Endodermal cell (in vitro differentiated cells): ENCODE results near the gene RRM2. TPM values are rescaled to one million over a fixed set of nuclear protein-coding genes. Genes with fewer than 3 reads are reported as not detected.
"Not testable (repeated sequence)": the region's sequence is repeated elsewhere in the genome, so short reads cannot be mapped to it uniquely, and the experiment has no call there.

ENCODE experiments used
- DNase-seq: peaks from one replicate; pipeline ENCODE4 v3.0.0-alpha.2; 2017
- H3K27ac ChIP-seq: 2 replicates; pipeline ENCODE4 v1.5.1; 2013; ENCODE audit warnings: mild to moderate bottlenecking, low read depth, low read length, moderate library complexity
- H3K27me3 ChIP-seq: 2 replicates; pipeline ENCODE4 v1.6.1; 2013; ENCODE audit warnings: mild to moderate bottlenecking, low read length, moderate library complexity; ENCODE audit not compliant: insufficient read depth, control insufficient read depth, poor library complexity, severe bottlenecking
- H3K36me3 ChIP-seq: 2 replicates; pipeline ENCODE4 v1.7.0; 2013; ENCODE audit warnings: mild to moderate bottlenecking, low read length, moderate library complexity; ENCODE audit not compliant: control insufficient read depth, insufficient read depth
- H3K4me1 ChIP-seq: one replicate; pipeline ENCODE4 v1.7.0; 2013; ENCODE audit warnings: low read length; ENCODE audit not compliant: control insufficient read depth, insufficient read depth
- H3K4me3 ChIP-seq: 2 replicates; pipeline ENCODE4 v1.5.1; 2013; ENCODE audit warnings: mild to moderate bottlenecking, low read length, moderate library complexity
- H3K9ac ChIP-seq: 2 replicates; pipeline ENCODE4 v1.6.1; 2013; ENCODE audit warnings: mild to moderate bottlenecking, low read length, moderate library complexity; ENCODE audit not compliant: poor library complexity, severe bottlenecking; ENCODE audit errors: extremely low read depth
- H3K9me3 ChIP-seq: 2 replicates; pipeline ENCODE4 v1.6.1; 2013; ENCODE audit warnings: mild to moderate bottlenecking, low read length, moderate library complexity; ENCODE audit not compliant: control insufficient read depth
- H3K27ac Mint-ChIP-seq: 2 replicates; pipeline ENCODE4 v1.8.0; 2020; ENCODE audit warnings: mixed read lengths
- H3K27me3 Mint-ChIP-seq: 2 replicates; pipeline ENCODE4 v1.8.0; 2021; ENCODE audit warnings: mild to moderate bottlenecking, mixed read lengths; ENCODE audit not compliant: insufficient read depth
- H3K36me3 Mint-ChIP-seq: 2 replicates; pipeline ENCODE4 v1.8.0; 2020; ENCODE audit warnings: low read depth, mixed read lengths
- H3K4me1 Mint-ChIP-seq: 2 replicates; pipeline ENCODE4 v1.8.0; 2020; ENCODE audit warnings: mixed read lengths
- H3K4me3 Mint-ChIP-seq: 2 replicates; pipeline ENCODE4 v1.8.0; 2020; ENCODE audit warnings: mild to moderate bottlenecking, moderate library complexity, mixed read lengths
- H3K9me3 Mint-ChIP-seq: 2 replicates; pipeline ENCODE4 v1.8.0; 2020; ENCODE audit warnings: mild to moderate bottlenecking, mixed read lengths
- WGBS, 2 experiments: methylation state at CpG; one replicate each; pipeline versions ENCODE4 v1.1.5 to v1.1.7; 2013; ENCODE audit warnings: missing lambda C conversion rate in 2 of 2, mixed read lengths in 1 of 2; ENCODE audit not compliant: insufficient coverage in 1 of 2, insufficient read length in 1 of 2; 5-methylcytosine and 5-hydroxymethylcytosine counted together
- total RNA-seq, 2 donors: library from RNA; stranded (reverse); fragmentation: NEBNext Ultra II Directional in 1 of 2; extraction: Animal tissue kit (Norgen Biotek cat#: 25700) in 1 of 2; gene quantifications; 2 replicates in 1 of 2; 3 replicates in 1 of 2; pipeline ENCODE4 v1.2.1, GENCODE V29; 2021
- TF ChIP-seq, protein P1 (sequence below): fragments of 200-600 bp; sonication (generic); conservative IDR thresholded peaks from 2 replicates; pipeline ENCODE4 v1.5.0; 2021; ENCODE audit warnings: antibody characterized with exemption, mild to moderate bottlenecking

RRM2 gene
- total RNA-seq, 2 donors from 2014 or later = 142 to 157 TPM

DNA sequence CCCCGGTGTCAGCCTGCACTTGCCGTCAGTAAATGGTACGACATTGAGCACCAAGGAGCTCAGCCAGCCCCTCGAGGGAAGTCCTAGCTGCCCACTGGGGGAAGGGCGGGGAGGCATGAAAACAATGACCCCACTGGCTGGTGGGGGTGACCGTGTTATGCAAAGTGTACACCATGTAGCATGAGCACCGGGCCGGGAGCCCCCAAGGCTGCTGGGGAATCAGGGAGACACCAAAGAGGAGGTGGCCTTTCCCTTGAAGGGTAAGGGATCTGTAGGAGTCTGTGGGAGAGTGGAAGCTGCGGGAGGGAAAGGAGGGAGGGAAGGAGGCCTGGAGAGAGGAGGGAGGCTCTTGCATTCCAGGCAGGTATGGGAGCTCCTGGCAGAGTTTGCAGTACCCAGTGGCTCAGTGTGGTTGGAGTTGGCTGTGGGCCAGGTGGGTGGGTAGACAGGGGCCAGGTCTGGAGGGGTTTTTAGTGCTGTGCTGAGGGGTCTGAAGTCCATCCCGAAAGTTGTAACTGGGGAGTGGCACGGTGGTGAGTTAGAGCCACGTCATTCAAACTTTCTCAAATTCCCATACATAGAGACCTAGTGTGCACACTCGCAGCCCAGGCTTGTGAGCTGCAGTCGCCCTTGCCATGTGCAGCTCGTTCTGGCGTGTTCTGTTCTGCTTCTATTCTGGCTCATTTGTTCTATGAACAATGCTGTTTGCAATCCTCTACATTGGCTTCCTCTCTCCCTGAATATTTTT lies 22.4 kb downstream of the RRM2 start:
- Histone ChIP-seq H3K27ac (no peak overlapping the region), H3K9ac (no peak overlapping the region), H3K4me3 (no peak overlapping the region), H3K27me3 (no peaks in the 10 kb centered on the region), H3K4me1 (no peaks in the 10 kb centered on the region), H3K36me3 (no peaks in the 10 kb centered on the region), H3K9me3 (no peaks in the 10 kb centered on the region)
- Mint-ChIP-seq H3K27ac (no peak overlapping the region), H3K4me1 (no peaks in the 10 kb centered on the region), H3K27me3 (no peaks in the 10 kb centered on the region), H3K36me3 (peaks cover 27% of the 10 kb centered on the region), H3K4me3 (no peak overlapping the region), H3K9me3 (no peaks in the 10 kb centered on the region)
- 94 to 96% methylated on average over 13 to 16 of the region's 16 CpGs for WGBS, 2 experiments
- DNase-seq = no peak
- TF ChIP-seq, protein P1, sequence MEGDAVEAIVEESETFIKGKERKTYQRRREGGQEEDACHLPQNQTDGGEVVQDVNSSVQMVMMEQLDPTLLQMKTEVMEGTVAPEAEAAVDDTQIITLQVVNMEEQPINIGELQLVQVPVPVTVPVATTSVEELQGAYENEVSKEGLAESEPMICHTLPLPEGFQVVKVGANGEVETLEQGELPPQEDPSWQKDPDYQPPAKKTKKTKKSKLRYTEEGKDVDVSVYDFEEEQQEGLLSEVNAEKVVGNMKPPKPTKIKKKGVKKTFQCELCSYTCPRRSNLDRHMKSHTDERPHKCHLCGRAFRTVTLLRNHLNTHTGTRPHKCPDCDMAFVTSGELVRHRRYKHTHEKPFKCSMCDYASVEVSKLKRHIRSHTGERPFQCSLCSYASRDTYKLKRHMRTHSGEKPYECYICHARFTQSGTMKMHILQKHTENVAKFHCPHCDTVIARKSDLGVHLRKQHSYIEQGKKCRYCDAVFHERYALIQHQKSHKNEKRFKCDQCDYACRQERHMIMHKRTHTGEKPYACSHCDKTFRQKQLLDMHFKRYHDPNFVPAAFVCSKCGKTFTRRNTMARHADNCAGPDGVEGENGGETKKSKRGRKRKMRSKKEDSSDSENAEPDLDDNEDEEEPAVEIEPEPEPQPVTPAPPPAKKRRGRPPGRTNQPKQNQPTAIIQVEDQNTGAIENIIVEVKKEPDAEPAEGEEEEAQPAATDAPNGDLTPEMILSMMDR = no peak

DNA sequence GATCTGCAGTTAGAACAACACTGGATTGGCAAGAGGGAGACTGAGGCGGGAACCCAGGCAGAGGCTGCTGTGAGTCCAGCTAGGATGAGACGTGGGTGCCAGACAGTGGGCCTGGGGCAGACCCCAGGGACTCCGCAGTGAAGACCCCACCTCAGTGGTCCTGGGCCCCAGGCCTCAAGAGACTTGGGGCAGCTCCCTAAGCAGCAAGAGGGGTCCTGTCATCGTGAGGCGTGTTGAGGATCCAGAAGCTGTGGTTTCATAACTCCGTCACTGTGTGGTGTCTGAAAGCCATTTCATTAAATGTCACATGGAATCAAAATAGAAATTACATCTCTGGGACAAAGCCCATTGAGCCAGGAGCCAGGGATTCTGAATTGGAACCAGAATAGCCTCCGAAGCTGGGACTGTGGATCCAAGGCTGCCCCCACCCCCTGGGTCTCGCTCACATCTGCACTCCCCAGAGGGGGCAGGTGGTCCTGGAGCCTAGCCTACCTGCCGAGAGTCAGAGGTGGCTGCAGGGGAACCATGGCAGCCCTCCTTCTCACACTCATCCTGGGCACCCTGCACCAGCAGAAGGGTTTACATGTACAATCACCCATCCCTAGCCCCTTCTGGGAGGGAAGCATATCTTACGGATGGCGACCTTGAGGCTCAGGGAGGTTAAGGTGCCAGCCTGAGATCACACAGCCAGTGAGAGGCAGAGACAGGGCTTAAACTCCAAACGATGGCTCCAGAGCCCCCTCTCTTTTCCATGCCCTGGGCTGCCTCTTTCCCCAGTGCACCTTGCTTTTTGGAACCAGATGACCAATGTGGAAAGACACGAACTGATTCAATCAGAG lies 23.2 kb downstream of the RRM2 start:
- no peak overlapping the region for H3K27ac ChIP-seq
- H3K36me3 ChIP-seq = no peaks in the 10 kb centered on the region
- DNase-seq = no peak
- WGBS, 2 experiments = 86 to 98% methylated on average over 11 to 13 of the region's 13 CpGs
- Mint-ChIP-seq H3K4me1 (no peaks in the 10 kb centered on the region), H3K36me3 (peaks cover 29% of the 10 kb centered on the region), H3K4me3 (no peak overlapping the region), H3K9me3 (no peaks in the 10 kb centered on the region), H3K27ac (no peak overlapping the region), H3K27me3 (no peaks in the 10 kb centered on the region)
- TF ChIP-seq, protein P1 = no peak
- no peaks in the 10 kb centered on the region for H3K9me3 ChIP-seq
- H3K9ac ChIP-seq = no peak overlapping the region
- H3K4me1 ChIP-seq = no peaks in the 10 kb centered on the region
- no peaks in the 10 kb centered on the region for H3K27me3 ChIP-seq
- no peak overlapping the region for H3K4me3 ChIP-seq

DNA sequence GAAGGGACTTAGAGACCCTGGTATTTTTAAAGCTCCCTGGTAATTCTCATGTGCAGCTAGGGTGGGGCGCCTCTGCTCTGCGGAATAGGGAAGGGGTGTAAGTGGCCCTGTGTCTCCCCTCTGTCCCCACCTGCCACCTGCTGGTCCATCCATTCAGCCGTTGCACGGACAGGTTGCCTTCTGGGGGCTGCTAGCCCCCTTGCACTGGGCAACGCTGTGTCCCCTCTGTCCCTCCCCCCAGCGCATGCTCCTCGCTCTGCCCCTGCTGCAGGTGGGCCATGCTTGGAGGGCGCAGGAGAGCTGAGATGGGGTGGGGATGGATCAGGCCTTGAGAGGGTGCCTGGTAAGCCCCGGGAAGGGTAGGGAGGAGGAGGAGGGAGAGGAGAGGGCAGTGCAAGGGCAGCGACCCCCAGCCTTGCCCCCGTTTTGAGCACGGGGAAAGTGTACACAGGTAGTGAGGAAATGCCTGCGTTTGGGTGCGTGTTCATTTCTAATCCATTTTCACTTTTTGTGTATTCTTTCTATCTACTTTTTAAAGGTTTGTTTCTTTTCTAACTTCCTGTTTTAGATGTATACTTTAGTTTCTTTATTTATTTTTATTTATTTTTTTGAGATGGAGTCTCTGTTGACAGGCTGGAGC lies 23.9 kb downstream of the RRM2 start:
- H3K36me3 ChIP-seq = no peaks in the 10 kb centered on the region
- no peak overlapping the region for H3K27ac ChIP-seq
- H3K4me3 ChIP-seq = no peak overlapping the region
- Mint-ChIP-seq H3K4me1 (no peaks in the 10 kb centered on the region), H3K4me3 (no peak overlapping the region), H3K27ac (no peak overlapping the region), H3K36me3 (peaks cover 29% of the 10 kb centered on the region), H3K9me3 (no peaks in the 10 kb centered on the region), H3K27me3 (no peaks in the 10 kb centered on the region)
- H3K9me3 ChIP-seq = no peaks in the 10 kb centered on the region
- no peak for DNase-seq
- no peaks in the 10 kb centered on the region for H3K27me3 ChIP-seq
- H3K4me1 ChIP-seq = no peaks in the 10 kb centered on the region
- no peak overlapping the region for H3K9ac ChIP-seq
- WGBS, 2 experiments = 86 to 100% methylated on average over 3 to 14 of the region's 14 CpGs
- TF ChIP-seq, protein P1 = no peak

DNA sequence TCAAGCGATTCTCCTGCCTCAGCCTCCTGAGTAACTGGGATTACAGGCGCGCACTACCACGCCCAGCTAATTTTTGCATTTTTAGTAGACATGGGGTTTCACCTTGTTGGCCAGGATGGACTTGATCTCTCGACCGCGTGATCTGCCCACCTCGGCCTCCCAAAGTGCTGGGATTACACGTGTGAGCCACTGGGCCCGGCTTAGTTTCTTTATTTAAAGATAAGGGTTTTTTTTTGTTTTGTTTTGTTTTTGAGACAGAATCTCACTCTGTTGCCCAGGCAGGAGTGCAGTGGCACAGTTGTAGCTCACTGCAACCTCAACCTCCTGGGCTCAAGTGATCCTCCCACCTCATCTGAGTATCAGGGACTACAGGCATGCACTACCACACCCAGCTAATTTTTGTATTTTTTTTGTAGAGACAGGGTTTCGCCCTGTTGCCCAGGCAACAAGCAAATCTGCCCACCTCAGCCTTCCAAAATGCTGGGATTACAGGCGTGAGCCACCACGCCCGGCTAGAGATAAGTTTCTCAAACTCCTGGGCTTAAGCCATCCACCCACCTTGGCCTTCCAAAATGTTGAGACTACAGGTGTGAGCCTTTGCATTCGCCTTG lies 24.6 kb downstream of the RRM2 start:
- DNase-seq, H3K27me3 ChIP-seq, H3K27ac ChIP-seq, H3K36me3 ChIP-seq, H3K9ac ChIP-seq, H3K27me3 Mint-ChIP-seq, H3K9me3 ChIP-seq, H3K4me3 Mint-ChIP-seq, H3K4me1 Mint-ChIP-seq, H3K4me3 ChIP-seq, H3K4me1 ChIP-seq, H3K27ac Mint-ChIP-seq, H3K9me3 Mint-ChIP-seq: not testable (repeated sequence)
- peaks cover 29% of the 10 kb centered on the region for H3K36me3 Mint-ChIP-seq
- 88 to 93% methylated on average over 12 to 15 of the region's 15 CpGs for WGBS, 2 experiments
